Measurements from ENCODE around the gene TOP1.
A peak's percentile ranks its signal among the peaks of the same experiment; 100 is the strongest.

The TOP1 gene

DNA sequence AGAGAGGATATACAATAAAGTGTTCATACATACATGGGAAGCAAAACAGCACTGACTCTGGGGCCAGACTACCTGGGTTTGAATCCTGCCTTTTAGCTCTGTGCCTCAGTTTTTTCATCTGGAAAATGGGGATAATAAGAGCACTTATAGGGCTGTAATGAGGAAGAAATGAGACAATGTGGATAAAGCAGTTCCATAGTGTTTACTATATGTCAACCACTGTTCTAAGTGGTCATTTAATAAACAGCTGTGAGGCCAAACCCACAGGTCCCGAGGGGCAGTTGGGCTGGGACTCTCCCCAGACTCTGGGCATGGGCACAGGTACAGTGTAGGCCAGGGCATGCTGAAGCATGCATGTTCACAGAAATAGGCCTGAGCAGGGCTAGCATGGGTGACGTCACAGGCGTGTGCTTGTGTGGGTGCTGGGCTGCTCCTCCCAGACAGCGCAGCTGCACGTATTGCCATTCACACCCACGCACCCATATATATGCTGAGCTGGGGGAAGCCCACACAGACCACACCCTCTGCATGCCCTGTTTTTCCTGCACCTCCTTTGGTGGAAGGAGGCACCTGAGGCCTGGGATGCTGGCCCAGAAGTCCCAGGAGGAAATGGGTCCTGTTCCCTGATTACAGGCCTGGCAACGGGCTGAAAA lies 105.2 kb downstream of the TOP1 start:
- peak; percentile 48 for DNase-seq

DNA sequence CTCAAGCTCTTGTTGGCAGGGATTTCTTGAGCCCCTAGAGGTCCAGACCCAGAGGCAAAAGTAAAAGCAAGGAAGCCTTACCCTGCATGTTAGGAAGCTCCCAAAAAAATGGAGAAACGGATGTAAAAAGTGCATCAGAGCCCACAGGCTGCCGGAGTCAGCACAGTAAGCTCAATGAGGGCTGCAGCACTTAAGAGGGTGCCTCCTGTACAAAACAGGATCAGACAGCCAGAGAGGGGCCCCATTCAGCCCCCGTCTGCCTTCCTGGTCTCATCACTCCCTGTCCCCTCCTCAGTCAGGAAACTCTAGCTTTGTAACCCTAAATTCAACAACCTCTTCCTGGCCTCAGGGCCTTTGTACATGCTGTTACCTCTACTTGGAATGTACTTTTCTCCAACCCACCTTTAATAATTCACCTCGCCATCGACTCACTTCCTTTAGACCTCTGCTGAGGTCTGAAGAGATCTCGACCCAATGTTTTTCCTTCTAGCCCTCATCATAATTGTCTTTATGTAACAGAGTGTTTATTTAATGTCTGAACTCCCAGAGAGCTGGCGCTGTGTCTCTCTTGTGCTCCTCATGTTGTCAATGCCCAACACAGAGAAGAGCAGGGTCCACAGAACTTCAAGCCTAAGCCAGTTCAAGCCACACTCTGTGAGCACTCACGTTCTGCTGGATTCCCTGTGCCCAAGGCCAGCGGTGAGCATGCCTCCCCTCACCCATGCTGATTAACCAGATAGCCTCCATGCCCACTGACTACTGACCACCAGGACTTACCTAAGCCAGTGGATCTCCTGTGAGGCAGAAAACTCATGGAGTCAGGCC lies 106.0 kb downstream of the TOP1 start:
- no peak for DNase-seq

DNA sequence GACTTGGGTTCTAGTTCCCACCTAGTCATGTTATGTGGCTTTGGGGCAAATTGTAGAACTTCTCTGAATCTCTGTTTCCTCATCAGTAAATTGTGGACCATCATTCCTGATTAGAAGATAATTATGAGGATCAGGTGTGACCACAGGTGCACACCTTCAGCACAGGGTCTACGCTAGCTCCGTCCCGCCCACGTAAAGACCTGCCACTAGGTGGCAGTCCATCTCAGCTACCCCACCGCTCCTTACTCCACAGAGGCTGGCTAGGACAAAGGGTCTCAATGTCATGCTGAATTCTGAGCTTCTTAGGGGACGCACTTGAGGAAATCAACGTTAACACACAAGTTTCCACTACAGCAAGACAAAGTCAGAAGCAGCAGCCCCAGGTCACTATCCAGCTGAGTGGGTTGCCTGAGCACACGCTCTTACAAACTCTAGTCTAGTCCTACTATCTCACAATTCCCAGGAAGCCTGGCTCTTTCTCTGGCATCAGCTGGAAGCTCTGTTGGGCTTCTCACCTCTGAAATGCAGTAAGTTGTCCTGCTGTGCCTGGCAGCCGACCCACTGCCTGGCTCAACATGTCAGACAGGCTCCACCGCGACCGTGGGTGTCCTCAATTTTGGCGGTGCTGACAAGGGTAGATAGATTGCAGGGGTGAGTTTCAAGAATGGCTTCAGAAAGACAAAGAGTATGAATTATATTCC lies 106.7 kb downstream of the TOP1 start:
- DNase-seq: no peak

DNA sequence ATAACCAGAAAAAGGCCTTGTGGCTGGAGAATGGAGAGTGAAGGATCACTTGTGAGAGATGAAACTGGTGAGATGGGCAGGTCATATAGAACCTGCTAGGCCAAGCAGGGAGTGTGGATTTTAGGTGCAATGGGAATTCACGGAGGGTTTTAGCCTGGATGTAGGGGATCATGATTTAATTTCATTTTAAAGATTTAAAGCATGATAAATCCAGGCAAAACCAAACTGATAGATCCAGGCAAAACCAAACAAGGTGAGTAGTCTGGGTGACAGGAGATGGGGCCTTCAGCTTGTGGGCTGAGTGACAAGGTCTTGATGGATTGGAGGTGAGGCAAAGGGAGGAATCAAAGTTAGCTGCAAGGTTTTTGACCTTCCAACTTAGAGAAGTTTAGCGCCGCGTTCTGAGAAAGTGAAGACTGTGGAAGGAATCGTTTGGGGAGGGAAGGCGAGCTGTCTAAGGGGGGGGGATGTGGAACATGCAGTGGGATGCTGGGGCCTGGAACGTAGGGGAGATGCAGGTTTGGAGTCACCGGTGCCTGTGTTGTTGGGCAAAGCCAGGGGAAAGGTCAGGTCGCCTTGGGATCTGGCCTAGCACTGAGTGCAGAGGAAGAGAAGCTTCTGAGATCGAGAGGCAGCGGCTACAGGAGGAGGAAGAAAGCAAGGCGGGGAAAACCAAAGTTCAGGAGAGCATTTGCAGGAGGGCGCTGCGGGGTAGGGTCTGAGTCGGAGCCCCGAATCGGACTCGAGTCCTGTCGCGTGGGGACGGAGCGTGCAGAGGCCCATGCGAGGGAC lies 107.5 kb downstream of the TOP1 start:
- DNase-seq: no peak

DNA sequence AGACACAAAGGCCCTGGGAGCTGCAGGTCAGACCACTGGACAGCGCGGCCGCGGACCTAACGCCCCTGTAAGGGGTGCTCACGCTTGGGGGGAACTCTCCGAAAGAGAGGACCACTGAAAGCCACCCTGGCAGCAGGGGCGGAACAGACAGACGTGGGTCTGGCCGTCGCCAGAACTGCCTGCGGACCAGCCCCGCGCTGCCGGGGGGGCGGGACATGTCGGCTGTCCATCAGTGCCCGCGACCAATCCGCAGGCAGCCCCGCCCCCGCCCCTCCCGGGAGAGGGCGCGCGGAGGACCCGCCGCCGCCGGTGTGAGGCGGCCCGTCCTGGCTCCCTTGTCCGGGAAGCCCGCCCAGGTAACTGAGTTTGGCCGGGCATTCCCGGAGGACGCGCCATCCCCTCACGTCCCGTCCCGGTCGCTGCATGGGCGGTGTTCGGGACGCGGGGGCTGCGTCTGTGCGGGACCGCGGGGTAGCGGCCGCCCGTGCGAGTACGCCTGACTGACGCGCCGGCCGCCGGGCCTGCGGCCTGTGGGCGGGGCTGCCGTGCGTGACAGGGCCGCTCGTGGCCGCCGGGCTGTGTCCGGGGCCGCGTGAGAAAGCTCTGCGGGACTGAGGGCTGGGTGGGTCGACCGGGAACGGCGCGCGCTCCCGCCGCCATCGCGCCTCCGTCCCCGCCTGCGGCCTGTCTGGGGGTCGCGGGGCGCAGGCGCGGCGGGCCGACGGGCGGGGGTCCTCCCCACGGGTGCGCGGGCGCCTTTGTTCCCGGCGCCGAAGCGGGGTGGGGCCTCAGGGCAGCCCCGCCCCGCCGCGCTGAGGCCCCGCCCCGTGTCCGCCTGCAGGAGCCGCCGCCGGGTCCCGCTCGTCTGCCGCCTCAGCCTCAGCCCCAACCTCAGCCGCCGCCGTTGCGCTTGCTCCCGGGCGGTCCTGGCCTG lies 108.3 kb downstream of the TOP1 start, which contains the start of gene PLCG1:
PLCG1 (plus strand) TSS at position 864 of the 934 bp plus-strand sequence. CDS start 99 bp downstream, outside the sequence.
- DNase-seq: peak; percentile 85

DNA sequence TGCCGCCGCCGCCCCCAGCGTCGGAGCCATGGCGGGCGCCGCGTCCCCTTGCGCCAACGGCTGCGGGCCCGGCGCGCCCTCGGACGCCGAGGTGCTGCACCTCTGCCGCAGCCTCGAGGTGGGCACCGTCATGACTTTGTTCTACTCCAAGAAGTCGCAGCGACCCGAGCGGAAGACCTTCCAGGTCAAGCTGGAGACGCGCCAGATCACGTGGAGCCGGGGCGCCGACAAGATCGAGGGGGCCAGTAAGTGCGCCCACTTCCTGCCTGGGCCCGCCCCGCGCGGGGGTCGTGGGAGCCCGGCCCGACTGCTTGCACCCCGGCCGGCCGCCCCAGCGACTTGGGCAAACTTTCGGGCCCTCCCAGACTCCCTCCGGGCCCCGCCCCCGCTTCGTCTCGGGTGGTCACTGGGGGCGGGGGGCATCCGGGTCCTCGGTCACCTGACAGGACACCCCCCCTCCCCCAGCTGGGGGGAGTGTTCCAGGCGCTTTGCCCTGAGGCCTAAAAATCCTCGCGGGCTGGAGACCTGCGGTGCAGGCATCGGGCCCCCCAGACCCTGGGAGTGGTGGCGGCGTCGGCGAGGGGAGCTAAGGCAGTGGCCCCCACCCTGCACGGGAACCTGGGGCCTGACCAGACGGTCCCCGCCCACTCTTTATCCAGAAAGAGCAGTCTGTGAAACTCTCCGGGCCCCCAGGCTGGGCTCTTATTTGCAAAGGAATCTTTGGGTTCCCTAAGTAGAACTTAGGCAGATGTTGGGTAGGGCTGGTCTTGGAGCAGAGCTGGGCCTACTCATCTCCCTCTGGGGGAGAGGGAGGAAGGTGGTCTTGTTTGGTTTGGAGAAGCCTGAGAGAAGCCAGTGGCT lies 109.2 kb downstream of the TOP1 start:
- DNase-seq: no peak

DNA sequence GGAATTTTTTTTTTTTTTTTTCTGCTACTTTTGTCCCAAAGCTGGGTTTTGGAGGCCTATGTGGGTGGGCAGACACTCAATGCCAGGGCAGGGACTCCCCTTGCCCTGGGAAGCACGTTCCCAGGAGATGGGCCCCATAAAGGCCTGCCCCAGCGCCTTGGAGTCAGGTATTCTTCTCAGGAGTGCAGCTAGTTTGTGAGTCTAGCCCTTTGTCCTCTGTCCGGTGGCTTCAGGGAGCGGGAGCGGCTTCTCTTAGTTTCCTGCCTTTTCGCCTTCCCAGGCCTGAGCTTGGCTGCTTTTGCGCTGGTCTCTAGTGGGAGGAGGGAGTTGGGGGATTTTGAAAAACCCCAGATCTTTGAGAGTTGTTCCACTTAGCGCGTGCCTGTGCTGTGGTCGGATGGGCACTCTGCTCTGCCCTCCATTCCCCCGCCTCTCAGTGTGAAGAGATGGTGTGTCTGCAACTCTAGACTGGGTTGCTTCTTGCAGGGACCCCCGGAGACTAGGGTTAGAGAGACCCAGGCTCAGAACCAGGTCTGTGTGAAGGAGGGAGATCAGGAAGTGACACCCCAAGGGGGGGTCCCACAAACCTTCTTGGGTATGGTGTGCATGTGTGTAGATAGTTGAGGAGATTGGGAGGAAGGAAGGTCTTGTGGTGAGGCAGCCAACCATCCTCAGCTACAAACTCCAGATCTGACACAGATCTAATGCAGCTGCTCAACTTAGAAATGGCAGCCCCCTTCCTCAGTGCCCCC lies 110.0 kb downstream of the TOP1 start:
- DNase-seq: no peak

DNA sequence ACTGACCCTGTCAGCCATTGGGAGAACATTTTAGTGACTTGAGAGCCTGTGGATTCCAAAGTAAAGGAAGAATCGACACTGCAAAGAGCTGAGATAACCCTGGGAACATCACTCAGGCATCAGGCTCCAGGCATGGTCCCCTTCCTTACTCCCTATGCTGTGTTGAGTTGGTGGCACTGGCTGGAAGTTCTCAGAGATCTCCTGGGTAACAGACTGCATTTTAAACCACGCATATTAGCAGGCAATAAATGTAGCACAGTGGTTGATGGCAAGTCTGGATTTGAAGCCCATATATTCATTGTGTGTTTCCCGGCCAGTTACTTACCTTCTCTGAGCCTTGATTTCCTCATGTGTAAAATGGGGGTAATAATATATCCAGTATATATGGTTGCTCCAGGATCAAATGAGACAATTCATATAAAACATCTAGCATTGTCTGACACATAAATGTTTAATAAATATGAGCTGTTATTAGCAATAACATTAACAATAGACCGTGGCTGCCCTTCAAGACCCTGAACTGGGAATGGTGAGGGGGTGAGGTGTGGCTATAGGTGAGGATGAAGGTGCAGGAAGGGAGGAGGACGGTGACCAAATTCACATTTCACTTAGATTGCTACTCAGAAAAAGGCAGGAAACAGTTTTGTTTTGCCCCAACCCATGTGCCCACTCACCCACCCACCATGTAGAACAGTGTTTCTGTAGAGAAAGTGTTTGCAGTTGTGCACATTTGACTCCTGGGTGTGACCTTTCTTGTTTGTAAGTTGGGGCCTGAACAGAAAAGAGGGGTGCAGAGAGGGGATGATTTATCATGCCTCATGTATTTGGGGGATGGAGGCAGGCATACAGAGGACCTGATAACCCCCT lies 110.8 kb downstream of the TOP1 start:
- DNase-seq: no peak

DNA sequence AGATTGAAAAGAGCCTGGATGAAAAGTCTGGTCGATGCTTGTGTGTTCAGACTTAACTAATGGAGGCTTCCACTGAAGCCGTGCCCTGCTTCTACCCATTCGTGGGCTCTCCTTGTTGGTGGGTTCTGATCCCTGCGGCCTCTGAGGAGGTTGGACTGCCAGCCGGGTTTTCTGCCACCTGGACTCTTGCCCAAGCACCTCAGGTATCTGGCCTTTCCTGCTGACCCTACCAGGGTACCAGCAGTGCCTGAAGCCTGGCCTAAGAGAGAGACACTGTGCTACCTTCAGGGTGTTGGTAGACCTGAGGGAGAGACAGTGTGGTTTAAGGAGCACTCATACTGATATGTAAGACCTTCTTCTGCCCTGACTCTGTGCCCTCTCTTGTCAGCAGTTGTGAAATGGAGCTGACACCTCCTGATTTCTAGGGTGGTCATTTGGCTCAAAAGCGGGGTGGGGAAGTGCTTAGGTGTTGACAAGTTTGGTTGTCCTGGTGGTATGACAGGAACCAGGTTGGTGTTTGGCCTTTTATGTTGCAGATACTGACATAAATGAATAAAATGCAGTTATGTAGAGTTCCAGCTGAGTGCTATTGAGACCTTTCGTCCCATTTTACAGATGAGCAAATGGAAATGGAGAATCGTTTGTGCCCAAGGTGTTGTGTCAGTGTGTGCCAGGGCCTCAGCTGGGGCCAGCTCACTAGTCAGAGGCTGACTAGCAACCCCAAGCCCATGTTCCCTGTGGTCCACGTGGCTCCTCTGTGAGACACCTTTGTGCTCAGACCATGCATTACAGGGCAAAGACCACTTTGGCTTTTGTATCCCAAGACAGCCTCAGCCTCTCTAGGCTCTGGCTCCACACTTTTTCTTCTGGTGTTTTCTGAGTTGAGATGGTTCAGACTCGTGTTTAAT lies 111.9 kb downstream of the TOP1 start:
- DNase-seq: no peak

DNA sequence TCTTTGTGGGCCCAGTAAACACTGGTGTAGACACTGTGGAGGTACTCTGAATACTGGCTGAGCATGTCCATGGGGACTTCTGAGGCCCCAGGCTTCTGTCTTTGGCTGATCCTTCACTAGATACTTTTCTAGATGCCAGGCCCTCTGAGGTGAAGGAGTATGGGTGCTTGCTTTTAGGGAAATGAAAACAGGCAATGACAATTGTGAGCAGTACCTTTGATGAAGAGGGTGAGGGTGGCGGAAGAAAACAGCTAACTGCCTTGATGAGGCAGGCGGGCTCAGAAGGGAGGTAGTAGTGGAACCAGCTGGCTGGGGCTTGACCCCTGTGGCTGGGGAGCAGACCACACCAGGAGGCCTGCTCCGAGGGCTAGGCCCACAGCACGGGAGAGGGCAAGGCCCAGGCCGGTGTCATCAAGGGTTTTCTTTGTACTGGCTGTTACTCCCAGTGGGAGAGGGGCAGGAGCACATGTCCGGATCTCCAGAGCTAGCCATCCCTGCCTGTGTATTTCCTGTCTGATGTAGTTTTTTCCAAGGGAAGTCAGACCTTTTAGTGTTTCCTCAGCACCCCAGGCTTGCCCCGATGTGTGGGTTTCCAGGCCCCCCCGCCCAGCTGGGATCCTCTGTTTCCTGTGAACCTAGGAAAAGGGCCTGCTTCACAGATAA lies 112.7 kb downstream of the TOP1 start:
- no peak for DNase-seq

DNA sequence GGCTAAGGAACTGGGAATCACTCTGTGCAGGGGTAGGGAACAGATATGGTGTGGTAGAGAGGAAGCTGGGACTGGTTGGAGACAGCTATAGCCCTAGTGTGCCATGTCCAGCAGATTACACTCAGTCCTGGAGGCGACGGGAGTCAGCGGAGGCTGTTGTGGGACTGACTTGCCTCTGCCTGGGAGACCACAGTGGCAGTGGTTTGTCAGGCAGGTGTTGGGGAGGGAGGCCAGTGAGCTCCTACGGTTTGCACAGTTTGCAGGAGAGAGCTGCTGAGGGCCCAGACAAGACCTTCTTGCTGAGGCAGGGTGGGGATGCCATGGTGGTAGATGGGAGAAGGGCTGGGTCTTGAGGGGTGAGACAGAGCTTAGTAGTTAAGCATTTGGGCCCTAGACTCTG lies 113.6 kb downstream of the TOP1 start:
- DNase-seq: no peak

DNA sequence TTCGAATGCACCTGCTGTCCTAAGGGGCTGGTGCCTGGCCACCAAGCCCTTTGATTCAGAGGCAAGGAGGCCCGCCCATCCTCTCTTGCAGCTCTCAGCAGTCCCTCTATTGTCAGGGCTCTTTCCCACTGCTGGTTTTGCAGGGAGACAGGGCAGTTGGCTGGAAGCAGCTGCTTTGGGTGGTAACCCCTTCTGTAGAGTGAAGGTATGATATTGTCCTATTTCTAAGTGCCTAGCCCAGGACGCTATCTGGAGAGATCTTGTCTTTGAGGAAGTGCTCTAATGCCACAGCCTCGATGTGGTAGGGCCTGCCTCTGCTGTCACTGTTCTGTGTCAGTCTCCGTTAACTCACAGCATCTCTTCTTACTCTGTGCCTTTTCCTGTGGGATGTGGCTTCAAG lies 114.3 kb downstream of the TOP1 start:
- DNase-seq: no peak

DNA sequence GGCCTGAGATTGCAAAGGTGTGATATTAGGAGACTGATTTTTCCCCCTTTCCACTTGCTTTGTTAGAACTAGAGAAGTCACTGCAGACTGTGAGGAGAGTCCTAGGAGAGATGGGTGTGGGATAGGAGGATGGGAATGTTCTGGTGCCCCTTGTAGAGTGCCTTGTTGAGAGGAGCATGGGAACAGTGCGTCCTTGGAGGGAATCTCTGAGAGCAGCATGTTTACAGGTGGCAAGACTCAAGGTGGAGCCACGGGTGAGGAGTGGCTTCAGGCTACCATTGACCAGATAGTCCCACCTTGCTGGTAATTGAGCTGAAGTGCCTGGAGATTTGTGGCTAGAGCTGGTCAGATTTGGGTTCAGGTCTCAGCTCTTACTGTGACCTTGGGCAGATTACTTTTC lies 114.7 kb downstream of the TOP1 start:
- no peak for DNase-seq

DNA sequence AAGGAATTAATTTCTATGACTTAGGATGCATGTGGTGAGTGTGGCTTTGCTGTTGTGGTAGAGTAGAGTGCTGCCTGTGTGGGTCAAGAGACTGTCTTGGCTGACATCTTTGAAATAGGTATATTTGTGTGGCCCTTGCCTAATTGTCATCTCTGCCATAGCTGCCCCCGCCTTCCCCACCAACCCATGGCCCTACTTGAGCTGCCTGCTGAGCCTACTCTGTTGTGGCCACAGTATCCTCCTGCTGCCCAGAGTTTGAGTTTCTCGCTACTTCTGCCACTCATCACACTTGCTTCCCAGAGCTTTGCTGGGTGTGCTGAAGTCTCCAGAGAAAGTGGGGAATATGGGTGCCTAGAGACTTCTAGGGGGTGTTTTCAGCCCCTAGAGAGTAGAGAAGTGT lies 116.7 kb downstream of the TOP1 start:
- no peak for DNase-seq

DNA sequence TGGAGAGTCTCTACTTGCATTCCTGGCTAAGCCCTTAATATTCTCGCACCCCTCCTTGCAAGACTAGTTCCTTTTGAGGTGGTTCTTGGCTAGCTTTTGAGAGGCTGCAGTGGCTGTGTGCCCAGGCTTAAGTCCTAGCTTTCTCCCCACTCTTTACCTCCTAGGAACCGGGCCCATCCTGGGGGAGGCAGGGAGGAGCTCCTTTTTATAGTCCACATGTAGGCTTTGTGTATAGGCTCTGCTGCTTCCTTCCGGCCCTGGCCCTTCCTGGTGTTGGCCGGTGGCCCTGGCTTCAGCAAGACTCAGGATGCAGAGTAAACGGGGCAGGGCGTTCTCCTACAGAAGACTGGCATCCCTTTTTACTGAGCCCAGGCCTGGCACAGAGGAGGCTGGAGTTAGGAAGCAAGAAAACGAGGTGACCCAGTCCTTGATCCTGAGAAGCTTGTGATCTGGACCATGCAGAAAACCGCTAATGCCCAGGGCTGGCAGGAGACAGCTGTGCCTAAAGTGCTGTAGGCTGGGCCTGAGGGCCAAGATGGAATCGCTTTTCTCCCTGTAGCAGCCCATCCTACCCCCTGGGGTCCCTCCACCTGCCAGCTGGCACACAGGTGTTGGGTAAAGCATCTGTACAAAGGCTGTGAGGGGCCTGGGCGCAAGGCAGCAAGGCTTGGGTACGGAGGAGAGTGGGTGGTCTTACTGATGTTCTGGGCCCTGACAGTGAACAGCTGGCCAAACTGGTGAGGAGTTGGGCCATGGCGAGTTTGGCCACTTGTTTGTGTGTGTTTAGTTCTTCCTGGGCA lies 117.4 kb downstream of the TOP1 start:
- DNase-seq: no peak

DNA sequence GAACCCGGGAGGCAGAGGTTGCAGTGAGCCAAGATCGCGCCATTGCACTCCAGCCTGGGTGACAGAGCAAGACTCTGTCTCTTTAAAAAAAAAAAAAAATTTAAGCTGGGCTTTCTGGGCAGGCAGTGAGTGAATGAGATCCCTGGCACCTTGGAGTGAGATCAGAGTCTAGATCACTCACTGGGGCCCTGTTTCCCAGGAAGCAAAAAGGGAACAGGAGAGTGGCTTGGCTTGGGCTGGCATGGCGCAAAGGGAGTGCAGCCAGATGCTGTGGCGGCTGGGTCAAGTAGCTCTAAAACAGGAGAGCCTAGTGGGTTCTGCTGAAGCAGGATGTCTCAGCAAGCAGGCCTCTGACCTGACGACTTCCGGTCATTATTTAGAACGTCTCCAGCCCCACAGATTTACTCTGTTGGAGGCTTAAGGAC lies 119.2 kb downstream of the TOP1 start:
- no peak for DNase-seq
